T47D (cell line): ENCODE data around the gene NEK10.
A peak's percentile ranks its signal among the peaks of the same experiment; 100 is the strongest.
"Not testable (repeated sequence)": the region's sequence is repeated elsewhere in the genome, so short reads cannot be mapped to it uniquely, and the experiment has no call there.

Experiments used
- DNase-seq, 2 experiments: peaks; one replicate each; pipeline versions ENCODE4 v3.0.0 to v3.0.0-alpha.2; 2011 to 2012; ENCODE audit warnings: low read depth in 1 of 2, low spot score in 1 of 2
- JUND ChIP-seq: IDR thresholded peaks from 2 replicates; pipeline ENCODE4 v1.6.1; 2012; ENCODE audit warnings: low read depth
- in situ Hi-C: cut with HindIII; loops from 2 replicates; pipeline ENCODE4 v1.10.0; 2016; ENCODE audit warnings: low sequenced_read_pairs, low pct_unique_long_range_greater_than_20kb

The NEK10 gene

GRCh38 chr3:27293939-27294338 is 75.2 kb downstream of the NEK10 start:
- 0 out of 2 replicates have a peak, but pooled peaks have one; percentile 32 for TF ChIP-seq JUND
- in situ Hi-C loops = no loop called here
- peak; percentile 22 to 92 for DNase-seq

- in situ Hi-C loops = no loop called here
- DNase-seq = no peak
- no peak for TF ChIP-seq JUND
Observed at GRCh38 chr3:27290760-27291159, 78.4 kb downstream of the NEK10 start.

- TF ChIP-seq JUND = no peak
- in situ Hi-C loops = no loop called here
Observed at GRCh38 chr3:27289769-27290413, 79.3 kb downstream of the NEK10 start.

GRCh38 chr3:27287052-27287451 is 82.1 kb downstream of the NEK10 start:
- DNase-seq = no peak
- no peak for TF ChIP-seq JUND
- in situ Hi-C loops = no loop called here

More at GRCh38 chr3:27289769-27290413, 79.3 kb downstream of the NEK10 start:
- DNase-seq = no peak

DNA sequence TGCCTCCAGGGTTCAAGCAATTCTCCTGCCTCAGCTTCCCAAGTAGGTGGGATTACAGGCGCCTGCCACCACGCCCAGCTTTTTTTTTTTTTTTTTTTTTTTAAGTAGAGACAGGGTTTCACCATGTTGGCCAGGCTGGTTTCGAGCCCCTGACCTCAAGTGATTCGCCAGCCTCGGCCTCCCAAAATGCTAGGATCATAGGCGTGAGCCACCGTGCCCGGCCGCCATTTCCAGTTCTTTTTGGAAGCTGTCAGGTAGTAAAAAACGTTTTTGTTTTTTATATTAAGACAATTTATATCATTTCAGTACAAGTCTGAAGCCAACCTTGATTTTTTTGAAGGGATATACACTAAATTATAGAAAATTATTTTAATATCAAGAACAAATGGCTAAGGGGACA is 82.7 kb downstream of the NEK10 start:
- DNase-seq, in situ Hi-C loops: not testable (repeated sequence)

- no peak for TF ChIP-seq JUND
- DNase-seq = no peak
- in situ Hi-C loops = no loop called here
Observed at GRCh38 chr3:27285668-27286067, 83.5 kb downstream of the NEK10 start.

DNA sequence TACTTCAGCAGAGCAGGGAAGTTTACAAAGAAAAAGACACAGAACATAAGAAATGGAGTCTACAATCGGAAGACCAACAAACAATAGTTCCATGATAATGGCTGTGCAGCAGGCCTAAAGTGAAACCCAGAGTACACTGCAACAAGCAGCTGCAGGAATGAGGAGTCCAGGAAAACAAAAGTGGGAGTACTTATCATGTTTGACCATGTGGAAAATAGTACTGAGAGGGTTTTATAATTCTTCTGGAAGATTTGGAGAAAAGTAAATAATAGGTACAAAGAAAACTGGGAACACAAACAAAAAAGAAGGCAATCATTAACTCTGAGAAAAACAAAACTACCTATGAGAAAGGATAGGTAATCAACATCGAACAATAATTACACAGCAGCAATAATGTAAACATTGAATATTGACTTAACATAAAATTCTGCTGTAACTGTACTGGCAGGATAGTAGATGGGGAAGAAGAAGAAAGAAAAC is 87.5 kb downstream of the NEK10 start:
- in situ Hi-C loops = no loop called here
- no peak for TF ChIP-seq JUND
- DNase-seq = no peak

- no peak for TF ChIP-seq JUND
- in situ Hi-C loops = no loop called here
- peak; percentile 11 to 47 for DNase-seq
Observed at GRCh38 chr3:27279123-27279522, 90.1 kb downstream of the NEK10 start.

- no peak for TF ChIP-seq JUND
- in situ Hi-C loops = no loop called here
- no peak for DNase-seq
Observed at GRCh38 chr3:27278383-27279055, 90.7 kb downstream of the NEK10 start.

DNA sequence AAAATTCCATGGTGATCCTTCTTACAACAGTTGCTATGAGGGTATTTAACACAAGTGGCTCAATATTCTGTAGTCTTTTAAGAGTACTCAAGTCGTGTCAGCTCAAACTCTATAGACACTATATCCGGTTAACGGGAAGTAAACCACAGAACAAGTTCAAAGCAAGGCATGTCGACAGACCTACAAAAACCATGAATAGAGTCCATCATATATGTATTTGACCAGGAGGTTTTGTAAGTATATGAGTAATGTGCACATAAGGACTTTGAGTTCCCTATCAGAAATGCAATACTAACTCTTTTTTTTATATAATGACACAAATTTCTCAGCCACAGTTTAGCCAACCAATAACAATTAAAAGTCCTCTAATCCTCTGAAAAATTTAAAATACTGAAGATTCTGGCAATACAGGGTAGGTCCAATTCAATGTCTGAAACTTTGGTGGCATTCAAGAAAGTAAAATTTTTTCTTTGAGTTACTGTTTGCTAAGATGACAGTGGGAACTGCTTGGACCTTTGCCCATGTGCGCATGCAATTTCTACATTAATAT is 93.7 kb downstream of the NEK10 start:
- in situ Hi-C loops = no loop called here
- TF ChIP-seq JUND = no peak
- DNase-seq = no peak

DNA sequence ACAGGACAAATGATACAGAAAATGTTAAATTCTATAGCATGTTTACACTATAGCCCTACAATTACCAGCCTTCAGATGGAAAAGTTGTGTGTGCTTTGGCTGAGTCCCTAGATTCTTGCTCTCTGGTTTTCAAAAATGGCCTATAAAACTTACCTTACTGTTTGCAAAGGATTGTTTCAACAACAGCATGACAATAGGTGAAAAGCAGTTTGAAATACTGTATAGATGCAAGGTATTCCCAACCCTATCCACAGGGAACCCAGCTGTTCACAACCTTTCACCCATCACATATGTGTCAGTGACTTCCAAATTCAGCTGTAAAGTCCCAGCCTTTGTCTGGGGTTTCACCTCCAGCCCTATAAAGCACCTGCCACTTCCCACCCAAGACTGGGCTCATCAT is 97.3 kb downstream of the NEK10 start:
- in situ Hi-C loops = no loop called here
- no peak for DNase-seq
- no peak for TF ChIP-seq JUND

- no peak for DNase-seq
- TF ChIP-seq JUND = no peak
- in situ Hi-C loops = no loop called here
Observed at GRCh38 chr3:27254896-27255295, 114.3 kb downstream of the NEK10 start.

GRCh38 chr3:27253831-27254230 is 115.4 kb downstream of the NEK10 start:
- no peak for TF ChIP-seq JUND
- peak; percentile 17 to 75 for DNase-seq
- in situ Hi-C loops = no loop called here
